ENCODE data around the gene MYL5. TPM values are rescaled to one million over a fixed set of nuclear protein-coding genes. Genes with fewer than 3 reads are reported as not detected.

Gene MYL5
- polyA plus RNA-seq, 2 of the 4 experiments (the other 2 are of a cell fraction) = 8.0 to 8.3 TPM

DNA sequence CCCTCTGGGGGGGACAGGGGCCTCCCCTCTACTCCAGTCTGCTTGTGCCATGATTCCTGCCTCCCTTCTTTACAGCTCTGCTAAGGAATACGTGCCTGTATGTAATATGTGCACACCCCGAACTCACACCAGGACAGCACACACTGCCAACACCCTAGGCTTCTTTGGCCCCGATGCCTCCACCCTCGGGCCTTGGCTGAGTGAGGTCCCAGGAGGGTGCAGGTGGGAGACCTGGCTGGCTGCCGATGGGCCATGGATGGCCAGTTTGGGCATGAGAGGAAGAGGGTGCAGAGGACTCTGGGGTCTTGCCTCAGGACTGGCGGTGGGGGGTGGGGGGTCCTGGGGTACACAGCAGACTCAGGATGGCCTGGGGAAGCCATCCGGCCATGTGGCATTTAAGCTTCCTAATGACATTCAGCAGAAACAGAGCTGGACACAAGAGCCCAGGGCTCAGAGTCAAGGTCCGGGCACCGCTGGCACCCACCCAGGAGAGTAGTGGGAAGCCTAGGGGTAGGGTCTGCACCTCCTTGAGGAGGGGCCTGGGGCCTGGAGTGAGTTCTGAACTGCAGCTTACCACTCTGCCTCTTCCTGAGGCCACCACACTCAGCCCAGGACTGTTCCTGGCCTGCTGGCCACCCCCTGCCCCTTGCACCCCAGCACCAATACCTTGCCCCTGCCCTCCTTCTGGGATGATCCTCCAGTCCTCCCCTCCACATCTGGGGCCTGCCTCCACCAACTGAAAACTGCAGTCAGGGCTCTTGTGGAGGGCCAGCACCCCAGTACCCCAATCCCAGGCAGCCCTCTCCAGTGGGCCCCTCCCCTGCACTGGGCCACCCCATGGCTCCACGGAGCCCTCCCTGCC lies 29.2 kb downstream of the MYL5 start:
- ChIA-PET CTCF (no interaction called here), POLR2A (no interaction called here)
- Histone ChIP-seq H3K4me3 (no peak overlapping the region), H3K9me3 (no peaks in the 10 kb centered on the region), H3K27ac (no peak overlapping the region), H3K4me2 (no peak overlapping the region), H3K4me1 (peaks cover 8% of the 10 kb centered on the region; the same call in 2 of the 3 replicates)
- WGBS (ENCODE audit: missing lambda C conversion rate) = 60% methylated on average over 3 of the region's 10 CpGs
- ATAC-seq (no peak), FAIRE-seq (no peak), DNase-seq (ENCODE audit: low read depth in 1 of 2, low spot score in 1 of 2) (no peak)
- TF ChIP-seq CHD2 (IDR thresholded peaks at IDR 0.05; ENCODE audit: low read length, partially characterized antibody) (no peak), HEYL (CRISPR knock-in tag; IDR thresholded peaks at IDR 0.05) (no peak), HOXB5 (CRISPR knock-in tag; IDR thresholded peaks at IDR 0.05) (no peak)

DNA sequence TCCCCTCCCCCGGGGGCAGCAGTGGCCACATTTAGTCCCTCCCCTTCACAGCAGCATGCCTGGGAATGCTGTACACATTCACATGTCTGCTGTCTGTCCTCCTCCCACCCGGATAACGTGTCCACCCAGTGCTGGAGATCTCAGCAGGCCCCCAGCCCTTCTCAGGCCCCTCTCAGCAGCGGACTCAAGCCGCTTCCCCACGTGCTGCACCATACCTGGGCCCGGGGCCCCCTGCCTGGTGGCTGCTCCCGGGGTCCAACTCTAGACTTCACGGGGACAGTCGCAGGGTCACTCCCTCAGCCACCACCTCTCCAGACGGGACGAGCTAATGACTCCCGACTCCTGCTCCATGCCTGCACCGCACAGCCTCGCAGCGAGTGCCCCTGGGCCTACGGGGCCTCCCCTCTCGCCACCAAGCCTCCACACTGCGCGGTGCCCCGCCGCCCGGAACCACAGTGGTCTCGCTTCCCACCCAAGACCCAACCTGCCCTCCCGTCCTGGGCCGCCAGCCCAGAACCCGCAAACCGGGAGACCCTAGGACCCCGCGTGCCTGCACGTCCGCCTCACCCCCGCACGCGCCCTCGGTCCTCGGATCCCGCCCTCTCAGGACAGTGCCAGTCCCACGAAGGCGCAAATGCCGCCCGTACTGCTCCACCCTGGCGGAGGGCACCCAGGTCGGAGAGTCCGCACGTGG lies 30.0 kb downstream of the MYL5 start:
- 96% methylated on average over 27 of the region's 46 CpGs for WGBS (ENCODE audit: missing lambda C conversion rate)

DNA sequence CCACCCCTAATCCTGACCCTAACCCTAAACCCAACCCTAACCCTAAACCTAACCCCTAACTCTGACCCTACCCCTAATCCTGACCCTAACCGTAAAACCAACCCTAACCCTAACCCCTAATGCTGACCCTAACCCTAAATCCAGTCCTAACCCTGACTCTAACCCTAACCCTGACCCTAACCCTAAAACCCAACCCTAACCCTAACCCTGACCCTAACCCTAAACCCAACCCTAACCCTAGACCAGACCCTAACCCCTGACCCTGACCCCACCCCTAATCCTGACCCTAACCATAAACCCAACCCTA lies 30.6 kb downstream of the MYL5 start:
- H3K4me3 ChIP-seq = peak overlapping the region; percentile 99
- CTCF ChIA-PET = no interaction called here
- no peak for DNase-seq (ENCODE audit: low read depth in 1 of 2, low spot score in 1 of 2)
- 89% methylated on average over 1 of the region's 1 CpG for WGBS (ENCODE audit: missing lambda C conversion rate)
- peak overlapping the region; percentile 68 to 98; a peak in 5 of 6 replicates for H3K27ac ChIP-seq
- no peak for ATAC-seq
- POLR2A ChIA-PET = no interaction called here
- FAIRE-seq = no peak
- peaks cover 8% of the 10 kb centered on the region; the same call in 2 of the 3 replicates for H3K4me1 ChIP-seq
- H3K9me3 ChIP-seq = no peaks in the 10 kb centered on the region
- peak overlapping the region; percentile 76 for H3K4me2 ChIP-seq
- TF ChIP-seq RARB (CRISPR knock-in tag; IDR thresholded peaks at IDR 0.05) = no peak
- no peak for TF ChIP-seq ZC3H11A (IDR thresholded peaks at IDR 0.05)
- TF ChIP-seq, protein P1, sequence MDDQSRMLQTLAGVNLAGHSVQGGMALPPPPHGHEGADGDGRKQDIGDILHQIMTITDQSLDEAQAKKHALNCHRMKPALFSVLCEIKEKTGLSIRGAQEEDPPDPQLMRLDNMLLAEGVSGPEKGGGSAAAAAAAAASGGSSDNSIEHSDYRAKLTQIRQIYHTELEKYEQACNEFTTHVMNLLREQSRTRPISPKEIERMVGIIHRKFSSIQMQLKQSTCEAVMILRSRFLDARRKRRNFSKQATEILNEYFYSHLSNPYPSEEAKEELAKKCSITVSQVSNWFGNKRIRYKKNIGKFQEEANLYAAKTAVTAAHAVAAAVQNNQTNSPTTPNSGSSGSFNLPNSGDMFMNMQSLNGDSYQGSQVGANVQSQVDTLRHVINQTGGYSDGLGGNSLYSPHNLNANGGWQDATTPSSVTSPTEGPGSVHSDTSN (IDR thresholded peaks at IDR 0.05) = no peak
- TF ChIP-seq, protein P2, sequence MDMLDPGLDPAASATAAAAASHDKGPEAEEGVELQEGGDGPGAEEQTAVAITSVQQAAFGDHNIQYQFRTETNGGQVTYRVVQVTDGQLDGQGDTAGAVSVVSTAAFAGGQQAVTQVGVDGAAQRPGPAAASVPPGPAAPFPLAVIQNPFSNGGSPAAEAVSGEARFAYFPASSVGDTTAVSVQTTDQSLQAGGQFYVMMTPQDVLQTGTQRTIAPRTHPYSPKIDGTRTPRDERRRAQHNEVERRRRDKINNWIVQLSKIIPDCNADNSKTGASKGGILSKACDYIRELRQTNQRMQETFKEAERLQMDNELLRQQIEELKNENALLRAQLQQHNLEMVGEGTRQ (IDR thresholded peaks at IDR 0.05) = no peak
- TF ChIP-seq ESRRA (IDR thresholded peaks at IDR 0.05; ENCODE audit: borderline replicate concordance, low read length) = no peak
- no peak for TF ChIP-seq NPAS2 (CRISPR knock-in tag; IDR thresholded peaks at IDR 0.05; ENCODE audit: borderline replicate concordance)
- TF ChIP-seq, protein P3, sequence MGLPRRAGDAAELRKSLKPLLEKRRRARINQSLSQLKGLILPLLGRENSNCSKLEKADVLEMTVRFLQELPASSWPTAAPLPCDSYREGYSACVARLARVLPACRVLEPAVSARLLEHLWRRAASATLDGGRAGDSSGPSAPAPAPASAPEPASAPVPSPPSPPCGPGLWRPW (IDR thresholded peaks at IDR 0.05) = no peak
- no peak for TF ChIP-seq SREBF2 (IDR thresholded peaks at IDR 0.05)
- TF ChIP-seq SMC3 (IDR thresholded peaks at IDR 0.05) = no peak
- TF ChIP-seq, protein P4, sequence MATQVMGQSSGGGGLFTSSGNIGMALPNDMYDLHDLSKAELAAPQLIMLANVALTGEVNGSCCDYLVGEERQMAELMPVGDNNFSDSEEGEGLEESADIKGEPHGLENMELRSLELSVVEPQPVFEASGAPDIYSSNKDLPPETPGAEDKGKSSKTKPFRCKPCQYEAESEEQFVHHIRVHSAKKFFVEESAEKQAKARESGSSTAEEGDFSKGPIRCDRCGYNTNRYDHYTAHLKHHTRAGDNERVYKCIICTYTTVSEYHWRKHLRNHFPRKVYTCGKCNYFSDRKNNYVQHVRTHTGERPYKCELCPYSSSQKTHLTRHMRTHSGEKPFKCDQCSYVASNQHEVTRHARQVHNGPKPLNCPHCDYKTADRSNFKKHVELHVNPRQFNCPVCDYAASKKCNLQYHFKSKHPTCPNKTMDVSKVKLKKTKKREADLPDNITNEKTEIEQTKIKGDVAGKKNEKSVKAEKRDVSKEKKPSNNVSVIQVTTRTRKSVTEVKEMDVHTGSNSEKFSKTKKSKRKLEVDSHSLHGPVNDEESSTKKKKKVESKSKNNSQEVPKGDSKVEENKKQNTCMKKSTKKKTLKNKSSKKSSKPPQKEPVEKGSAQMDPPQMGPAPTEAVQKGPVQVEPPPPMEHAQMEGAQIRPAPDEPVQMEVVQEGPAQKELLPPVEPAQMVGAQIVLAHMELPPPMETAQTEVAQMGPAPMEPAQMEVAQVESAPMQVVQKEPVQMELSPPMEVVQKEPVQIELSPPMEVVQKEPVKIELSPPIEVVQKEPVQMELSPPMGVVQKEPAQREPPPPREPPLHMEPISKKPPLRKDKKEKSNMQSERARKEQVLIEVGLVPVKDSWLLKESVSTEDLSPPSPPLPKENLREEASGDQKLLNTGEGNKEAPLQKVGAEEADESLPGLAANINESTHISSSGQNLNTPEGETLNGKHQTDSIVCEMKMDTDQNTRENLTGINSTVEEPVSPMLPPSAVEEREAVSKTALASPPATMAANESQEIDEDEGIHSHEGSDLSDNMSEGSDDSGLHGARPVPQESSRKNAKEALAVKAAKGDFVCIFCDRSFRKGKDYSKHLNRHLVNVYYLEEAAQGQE (IDR thresholded peaks at IDR 0.05) = no peak
- no peak for TF ChIP-seq RNF2 (IDR thresholded peaks at IDR 0.05; ENCODE audit: borderline replicate concordance, low read depth)
- TF ChIP-seq EHMT2 (IDR thresholded peaks at IDR 0.05; ENCODE audit: low read depth) = no peak
- no peak for TF ChIP-seq NR3C1 (IDR thresholded peaks at IDR 0.05)

More for the DNA sequence above, 30.0 kb downstream of the MYL5 start:
- no peak for DNase-seq (ENCODE audit: low read depth in 1 of 2, low spot score in 1 of 2)
- Histone ChIP-seq H3K9me3 (no peaks in the 10 kb centered on the region), H3K4me2 (no peak overlapping the region), H3K4me3 (no peak overlapping the region), H3K27ac (no peak overlapping the region), H3K4me1 (peaks cover 8% of the 10 kb centered on the region; the same call in 2 of the 3 replicates)
- no peak for ATAC-seq
- no peak for FAIRE-seq
- ChIA-PET POLR2A (no interaction called here), CTCF (no interaction called here)
- TF ChIP-seq, protein P5, sequence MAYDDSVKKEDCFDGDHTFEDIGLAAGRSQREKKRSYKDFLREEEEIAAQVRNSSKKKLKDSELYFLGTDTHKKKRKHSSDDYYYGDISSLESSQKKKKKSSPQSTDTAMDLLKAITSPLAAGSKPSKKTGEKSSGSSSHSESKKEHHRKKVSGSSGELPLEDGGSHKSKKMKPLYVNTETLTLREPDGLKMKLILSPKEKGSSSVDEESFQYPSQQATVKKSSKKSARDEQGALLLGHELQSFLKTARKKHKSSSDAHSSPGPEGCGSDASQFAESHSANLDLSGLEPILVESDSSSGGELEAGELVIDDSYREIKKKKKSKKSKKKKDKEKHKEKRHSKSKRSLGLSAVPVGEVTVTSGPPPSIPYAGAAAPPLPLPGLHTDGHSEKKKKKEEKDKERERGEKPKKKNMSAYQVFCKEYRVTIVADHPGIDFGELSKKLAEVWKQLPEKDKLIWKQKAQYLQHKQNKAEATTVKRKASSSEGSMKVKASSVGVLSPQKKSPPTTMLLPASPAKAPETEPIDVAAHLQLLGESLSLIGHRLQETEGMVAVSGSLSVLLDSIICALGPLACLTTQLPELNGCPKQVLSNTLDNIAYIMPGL (CRISPR knock-in tag; IDR thresholded peaks at IDR 0.05; ENCODE audit: borderline replicate concordance) = no peak
- no peak for TF ChIP-seq CHD4 (IDR thresholded peaks at IDR 0.05; ENCODE audit: borderline replicate concordance)
- TF ChIP-seq ZNF302 (CRISPR knock-in tag; IDR thresholded peaks at IDR 0.05) = no peak
- TF ChIP-seq HDAC2 (IDR thresholded peaks at IDR 0.05) = no peak
- no peak for TF ChIP-seq EP300 (IDR thresholded peaks at IDR 0.05)
- no peak for TF ChIP-seq FOXS1 (CRISPR knock-in tag; IDR thresholded peaks at IDR 0.05)
- TF ChIP-seq RAD21 (conservative IDR thresholded peaks at IDR 0.05 in 1 of 2, IDR thresholded peaks at IDR 0.05 in 1 of 2) = no peak
- TF ChIP-seq, protein P6, sequence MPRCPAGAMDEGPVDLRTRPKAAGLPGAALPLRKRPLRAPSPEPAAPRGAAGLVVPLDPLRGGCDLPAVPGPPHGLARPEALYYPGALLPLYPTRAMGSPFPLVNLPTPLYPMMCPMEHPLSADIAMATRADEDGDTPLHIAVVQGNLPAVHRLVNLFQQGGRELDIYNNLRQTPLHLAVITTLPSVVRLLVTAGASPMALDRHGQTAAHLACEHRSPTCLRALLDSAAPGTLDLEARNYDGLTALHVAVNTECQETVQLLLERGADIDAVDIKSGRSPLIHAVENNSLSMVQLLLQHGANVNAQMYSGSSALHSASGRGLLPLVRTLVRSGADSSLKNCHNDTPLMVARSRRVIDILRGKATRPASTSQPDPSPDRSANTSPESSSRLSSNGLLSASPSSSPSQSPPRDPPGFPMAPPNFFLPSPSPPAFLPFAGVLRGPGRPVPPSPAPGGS (IDR thresholded peaks at IDR 0.05) = no peak
- no peak for TF ChIP-seq HOXB5 (CRISPR knock-in tag; IDR thresholded peaks at IDR 0.05)
- TF ChIP-seq MAFK (IDR thresholded peaks at IDR 0.05; ENCODE audit: partially characterized antibody) = no peak
- no peak for TF ChIP-seq JUNB (IDR thresholded peaks at IDR 0.05)
- no peak for TF ChIP-seq TP53 (CRISPR knock-in tag; IDR thresholded peaks at IDR 0.05)
- no peak for TF ChIP-seq KDM1A (IDR thresholded peaks at IDR 0.05; ENCODE audit: low read depth)
- TF ChIP-seq NR3C1 (IDR thresholded peaks at IDR 0.05) = no peak
